Smooth muscle cell (in vitro differentiated cells): Measurements from ENCODE around the gene PPP5C. TPM values are rescaled to one million over a fixed set of nuclear protein-coding genes. Genes with fewer than 3 reads are reported as not detected.
"Not testable (repeated sequence)": the region's sequence is repeated elsewhere in the genome, so short reads cannot be mapped to it uniquely, and the experiment has no call there.

Experiments used
- DNase-seq: peaks from one replicate; lab custom pipeline; 2025; ENCODE audit not compliant: unreplicated experiment; lab: John Stamatoyannopoulos, UW
- H2AFZ ChIP-seq: fragments of 200-600 bp; sonication (generic); 2 replicates; pipeline ENCODE4 v1.6.0; 2016; ENCODE audit warnings: antibody characterized with exemption, low read depth, mild to moderate bottlenecking
- H3F3A ChIP-seq: fragments of 200-600 bp; sonication (generic); 2 replicates; pipeline ENCODE4 v1.6.0; 2017; ENCODE audit warnings: antibody characterized with exemption, low read depth
- H3K27ac ChIP-seq: fragments of 200-600 bp; sonication (generic); 2 replicates; pipeline ENCODE4 v1.5.1; 2016; ENCODE audit warnings: low read depth, mild to moderate bottlenecking
- H3K27me3 ChIP-seq: fragments of 200-600 bp; sonication (generic); 2 replicates; pipeline ENCODE4 v1.6.1; 2016; ENCODE audit warnings: low read depth, mild to moderate bottlenecking
- H3K36me3 ChIP-seq: fragments of 200-600 bp; sonication (generic); 2 replicates; pipeline ENCODE4 v1.5.1; 2016; ENCODE audit warnings: low read depth
- H3K4me1 ChIP-seq: fragments of 200-600 bp; sonication (generic); 2 replicates; pipeline ENCODE4 v1.5.1; 2016; ENCODE audit warnings: low read depth
- H3K4me2 ChIP-seq: fragments of 200-600 bp; sonication (generic); 2 replicates; pipeline ENCODE4 v1.6.0; 2016; ENCODE audit warnings: mild to moderate bottlenecking
- H3K4me3 ChIP-seq: fragments of 200-600 bp; sonication (generic); 2 replicates; pipeline ENCODE4 v1.5.1; 2016; ENCODE audit warnings: mild to moderate bottlenecking
- H3K79me2 ChIP-seq: fragments of 200-600 bp; sonication (generic); 2 replicates; pipeline ENCODE4 v1.6.0; 2016; ENCODE audit warnings: low read depth, mild to moderate bottlenecking
- H3K9ac ChIP-seq: fragments of 200-600 bp; sonication (generic); 2 replicates; pipeline ENCODE4 v1.6.0; 2016; ENCODE audit warnings: low read depth
- H3K9me3 ChIP-seq: fragments of 200-600 bp; sonication (generic); replicated peaks from 2 replicates; pipeline ENCODE4 v1.5.1; 2016; ENCODE audit warnings: low read depth
- H4K20me1 ChIP-seq: fragments of 200-600 bp; sonication (generic); 2 replicates; pipeline ENCODE4 v1.6.0; 2016; ENCODE audit warnings: low read depth
- WGBS: methylation state at CpG from one replicate; pipeline ENCODE4 v1.1.7; 2016; ENCODE audit warnings: low lambda C conversion rate; 5-methylcytosine and 5-hydroxymethylcytosine counted together
- polyA plus RNA-seq: library from polyadenylated mRNA; unstranded; fragments of >200 nt; fragmentation: Nextera tagmentation; extraction: Ambion mirVana; gene quantifications from 2 replicates; pipeline ENCODE4 v1.2.1, GENCODE V29; 2016
- total RNA-seq: library from RNA; depleted of rRNA; stranded (reverse); fragments of >200 nt; gene quantifications from 2 replicates; pipeline ENCODE4 v1.2.3, GENCODE V29; 2014
- TF ChIP-seq, protein P1 (sequence below): fragments of 200-600 bp; sonication (generic); IDR thresholded peaks from 2 replicates; pipeline ENCODE4 v1.5.1; 2017; ENCODE audit warnings: borderline replicate concordance, mild to moderate bottlenecking, antibody characterized with exemption; ENCODE audit not compliant: insufficient read depth, poor library complexity, severe bottlenecking

Gene PPP5C
- total and polyA plus RNA-seq, 2 experiments from 2014 or later, result 44.9 to 57.7 TPM

DNA sequence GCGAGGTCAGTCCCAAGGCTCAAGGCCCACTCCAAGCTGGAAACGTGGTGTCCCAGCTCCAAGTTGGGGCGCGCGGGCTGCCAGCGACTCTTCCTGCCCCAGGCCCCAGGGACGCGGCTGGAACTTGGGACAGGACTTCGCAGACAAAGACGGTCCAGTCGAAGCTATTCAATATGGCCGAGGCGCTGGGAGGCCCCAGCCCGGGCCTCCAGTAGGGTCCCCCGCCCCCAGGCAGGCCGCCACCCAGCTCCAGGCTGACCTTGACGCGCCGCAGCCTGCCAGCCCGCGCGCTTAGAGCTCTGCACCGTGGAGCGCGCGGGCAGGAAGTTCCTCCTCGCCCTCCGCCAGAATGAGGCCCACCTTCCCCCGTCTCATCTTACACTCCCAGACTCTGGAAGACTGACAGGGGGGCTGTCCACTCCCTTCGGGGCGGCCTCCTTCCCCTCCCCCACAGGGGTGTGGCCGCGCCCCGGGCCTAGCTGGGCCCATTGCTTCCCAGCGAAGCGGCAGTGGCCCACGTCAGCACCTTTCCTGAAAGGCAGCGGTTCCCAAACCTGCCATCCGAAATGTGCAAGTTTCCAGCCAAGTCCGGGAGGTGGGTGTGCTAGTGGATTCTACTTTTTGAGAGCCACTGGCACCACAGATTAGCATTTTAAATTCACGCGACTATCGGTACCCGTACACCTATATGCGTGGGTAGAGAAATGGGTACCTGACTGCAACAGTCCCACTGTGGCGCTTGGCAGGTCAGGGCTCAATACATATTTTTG lies 66.6 kb downstream of the PPP5C start, which contains the start of gene CCDC8:
Gene CCDC8 (minus strand): TSS at position 303 of the 770 bp plus-strand sequence. CDS start 754 bp downstream, outside the sequence.
- Histone ChIP-seq H3F3A (peaks cover 25% of the 10 kb centered on the region), H3K4me2 (peak within 1 kb of the TSS; percentile 99), H4K20me1 (peaks cover 41% of the 10 kb centered on the region), H3K27me3 (no peaks in the 10 kb centered on the region), H3K9me3 (no peaks in the 10 kb centered on the region), H2AFZ (peak within 1 kb of the TSS; percentile 78), H3K79me2 (peaks cover 34% of the 10 kb centered on the region), H3K36me3 (no peaks in the 10 kb centered on the region), H3K4me1 (peaks cover 16% of the 10 kb centered on the region), H3K27ac (peak within 1 kb of the TSS; percentile 83), H3K9ac (peak within 1 kb of the TSS; percentile 81), H3K4me3 (peak within 1 kb of the TSS; percentile 92)
- 8% methylated on average over 42 of the region's 46 CpGs for WGBS
- TF ChIP-seq, protein P1, sequence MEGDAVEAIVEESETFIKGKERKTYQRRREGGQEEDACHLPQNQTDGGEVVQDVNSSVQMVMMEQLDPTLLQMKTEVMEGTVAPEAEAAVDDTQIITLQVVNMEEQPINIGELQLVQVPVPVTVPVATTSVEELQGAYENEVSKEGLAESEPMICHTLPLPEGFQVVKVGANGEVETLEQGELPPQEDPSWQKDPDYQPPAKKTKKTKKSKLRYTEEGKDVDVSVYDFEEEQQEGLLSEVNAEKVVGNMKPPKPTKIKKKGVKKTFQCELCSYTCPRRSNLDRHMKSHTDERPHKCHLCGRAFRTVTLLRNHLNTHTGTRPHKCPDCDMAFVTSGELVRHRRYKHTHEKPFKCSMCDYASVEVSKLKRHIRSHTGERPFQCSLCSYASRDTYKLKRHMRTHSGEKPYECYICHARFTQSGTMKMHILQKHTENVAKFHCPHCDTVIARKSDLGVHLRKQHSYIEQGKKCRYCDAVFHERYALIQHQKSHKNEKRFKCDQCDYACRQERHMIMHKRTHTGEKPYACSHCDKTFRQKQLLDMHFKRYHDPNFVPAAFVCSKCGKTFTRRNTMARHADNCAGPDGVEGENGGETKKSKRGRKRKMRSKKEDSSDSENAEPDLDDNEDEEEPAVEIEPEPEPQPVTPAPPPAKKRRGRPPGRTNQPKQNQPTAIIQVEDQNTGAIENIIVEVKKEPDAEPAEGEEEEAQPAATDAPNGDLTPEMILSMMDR, result no peak
- DNase-seq, result peak; percentile 77

DNA sequence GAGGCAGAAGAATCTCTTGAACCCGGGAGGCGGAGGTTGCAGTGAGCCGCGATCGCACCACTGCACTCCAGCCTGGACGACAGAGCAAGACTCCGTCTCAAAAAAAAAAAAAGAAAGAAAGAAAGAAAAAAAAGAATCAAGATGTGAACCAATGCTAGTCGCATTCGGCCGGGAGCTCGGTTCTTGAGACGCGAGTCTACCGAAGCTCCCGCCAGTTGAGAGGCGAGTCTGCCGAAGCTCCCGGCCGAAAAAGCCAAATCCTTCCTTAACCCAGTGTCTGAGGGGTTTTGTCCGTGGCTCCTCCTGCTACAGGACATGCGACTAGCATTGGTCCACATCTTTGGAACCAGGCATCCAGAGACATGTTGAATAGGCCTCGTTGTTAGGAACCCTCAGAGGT lies 68.0 kb downstream of the PPP5C start:
- not testable (repeated sequence) for H3K9ac ChIP-seq, H3K4me2 ChIP-seq, H3K36me3 ChIP-seq, H2AFZ ChIP-seq, H3K27me3 ChIP-seq, H3K9me3 ChIP-seq, DNase-seq, H3K4me3 ChIP-seq
- H3F3A ChIP-seq, result peaks cover 25% of the 10 kb centered on the region
- peaks cover 34% of the 10 kb centered on the region for H3K79me2 ChIP-seq
- H4K20me1 ChIP-seq, result peaks cover 30% of the 10 kb centered on the region
- H3K27ac ChIP-seq, result peak overlapping the region; percentile 84
- peaks cover 10% of the 10 kb centered on the region for H3K4me1 ChIP-seq
- WGBS, result over 99% methylated on average over 20 of the region's 22 CpGs

DNA sequence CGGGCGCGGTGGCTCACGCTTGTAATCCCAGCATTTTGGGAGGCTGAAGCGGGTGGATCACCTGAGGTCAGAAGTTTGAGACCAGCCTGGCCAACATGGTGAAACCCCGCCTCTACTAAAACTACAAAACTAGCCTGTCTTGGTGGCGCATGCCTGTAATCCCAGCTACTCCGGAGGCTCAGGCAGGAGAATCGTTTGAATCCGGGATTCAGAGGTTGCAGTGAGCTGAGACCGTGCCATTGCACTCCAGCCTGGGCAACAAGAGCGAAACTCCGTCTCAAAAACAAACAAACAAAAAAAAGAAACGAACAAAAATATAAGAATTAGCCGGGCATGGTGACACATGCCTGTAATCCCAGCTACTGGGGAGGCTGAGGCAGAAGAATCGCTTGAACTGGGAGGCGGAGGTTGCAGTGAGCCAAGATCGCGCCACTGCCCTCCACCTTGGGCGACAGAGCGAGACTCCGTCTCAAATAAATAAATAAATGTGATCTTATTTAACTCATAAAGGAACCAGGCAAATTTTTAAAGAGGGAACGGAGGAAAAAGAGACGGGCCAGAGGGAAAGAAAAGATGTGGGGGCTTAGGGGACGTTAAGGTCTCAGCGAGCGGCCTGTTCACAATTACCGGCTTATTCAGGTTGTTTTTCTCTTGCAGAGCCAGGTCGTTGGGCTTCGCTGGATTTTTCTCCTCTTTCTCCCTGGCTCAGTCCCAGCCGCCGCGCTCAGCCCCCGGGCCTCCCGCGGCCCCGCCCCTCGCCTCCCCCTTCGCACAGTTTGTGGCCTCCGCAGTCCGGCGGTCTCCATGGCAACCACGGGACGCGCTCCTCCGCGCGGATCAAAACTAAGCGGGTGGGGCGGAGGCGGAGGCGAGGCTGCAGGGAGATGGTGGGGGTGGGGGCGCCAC lies 69.2 kb downstream of the PPP5C start:
- peaks cover 22% of the 10 kb centered on the region for H3K79me2 ChIP-seq
- WGBS, result 29% methylated on average over 31 of the region's 53 CpGs
- peaks cover 16% of the 10 kb centered on the region for H3F3A ChIP-seq
- H3K36me3 ChIP-seq, H3K9me3 ChIP-seq, H3K27me3 ChIP-seq: not testable (repeated sequence)
- H3K4me3 ChIP-seq, result peak overlapping the region; percentile 36
- H2AFZ ChIP-seq, result peak overlapping the region; percentile 22
- peaks cover 19% of the 10 kb centered on the region for H4K20me1 ChIP-seq
- H3K27ac ChIP-seq, result peak overlapping the region; percentile 84
- peak overlapping the region; percentile 78 for H3K4me2 ChIP-seq
- H3K9ac ChIP-seq, result peak overlapping the region; percentile 53
- peaks cover 10% of the 10 kb centered on the region for H3K4me1 ChIP-seq
- DNase-seq, result peak; percentile 88

DNA sequence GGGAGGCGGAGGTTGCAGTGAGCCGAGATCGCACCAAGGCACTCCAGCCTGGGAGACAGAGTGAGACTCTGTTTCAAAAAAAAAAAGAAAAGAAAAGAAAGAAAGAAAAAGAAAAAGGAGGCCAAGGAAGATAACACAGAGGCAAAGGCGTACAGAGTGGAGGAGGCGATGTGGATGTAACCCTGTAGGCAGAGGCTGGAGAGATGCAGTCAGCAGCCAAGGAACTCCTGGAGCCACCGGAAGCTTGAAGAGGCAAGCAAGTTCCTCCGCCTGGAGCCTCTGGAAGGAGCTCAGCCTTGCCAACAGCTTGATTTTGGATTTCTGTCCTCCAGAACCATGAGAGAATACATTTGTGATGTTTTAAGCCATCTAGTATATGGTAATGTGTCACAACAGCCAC lies 73.2 kb downstream of the PPP5C start:
- H3F3A ChIP-seq, result peaks cover 1% of the 10 kb centered on the region
- no peak overlapping the region for H3K4me3 ChIP-seq
- no peaks in the 10 kb centered on the region for H3K27me3 ChIP-seq
- no peaks in the 10 kb centered on the region for H3K79me2 ChIP-seq
- no peak overlapping the region for H3K4me2 ChIP-seq
- no peak for DNase-seq
- TF ChIP-seq, protein P1, result no peak
- no peak overlapping the region for H2AFZ ChIP-seq
- H3K27ac ChIP-seq, result no peak overlapping the region
- H3K4me1 ChIP-seq, result peaks cover 8% of the 10 kb centered on the region
- H4K20me1 ChIP-seq, result no peaks in the 10 kb centered on the region
- no peaks in the 10 kb centered on the region for H3K36me3 ChIP-seq
- WGBS, result 92% methylated on average over 7 of the region's 7 CpGs
- H3K9ac ChIP-seq, result no peak overlapping the region
- no peaks in the 10 kb centered on the region for H3K9me3 ChIP-seq
